Posterior vena cava (tissue), 2 donors: ENCODE results near the gene RNASEH2A. TPM values are rescaled to one million over a fixed set of nuclear protein-coding genes. Genes with fewer than 3 reads are reported as not detected.

Experiments used
- DNase-seq: peaks from one replicate; pipeline ENCODE4 v3.0.0-alpha.2; 2020; ENCODE audit warnings: low spot score
- intact Hi-C, 2 donors: fragments of 100-400 bp; cut with DNase I; formaldehyde crosslinking; loops; one replicate each; pipeline versions ENCODE4 v1.14.1 to v1.14.2; 2022 to 2023
- total RNA-seq, 2 donors: library from RNA; stranded (reverse); fragmentation: NEBNext Ultra II Directional; extraction: Animal tissue kit (Norgen Biotek cat#: 25700); gene quantifications; one replicate each; pipeline ENCODE4 v1.2.1, GENCODE V29; 2021
- donor health status: DM: yes; HTN: yes; CAD: no.
- donor health status: DM: yes; HTN: yes; CAD: no.

Gene RNASEH2A
- total RNA-seq, 2 donors from 2014 or later: 4.3 to 5.1 TPM

- peak; percentile 94 for DNase-seq
- intact Hi-C loops: loop anchor here in 1 of 2 donors (2.0 kb wide), 1 partner anchor 15 kb away; no protein-coding TSS in a partner anchor
Observed at GRCh38 chr19:12779162-12779993, 27.0 kb upstream of the RNASEH2A start.

GRCh38 chr19:12782174-12782423, 24.3 kb upstream of the RNASEH2A start:
- intact Hi-C loops: no loop called here
- DNase-seq: no peak

- DNase-seq: peak; percentile 97
- intact Hi-C loops: no loop called here
Observed at GRCh38 chr19:12782424-12783290, 23.7 kb upstream of the RNASEH2A start.

GRCh38 chr19:12783291-12783848, 23.0 kb upstream of the RNASEH2A start:
- no peak for DNase-seq
- intact Hi-C loops: no loop called here

- intact Hi-C loops: no loop called here
Observed at GRCh38 chr19:12783849-12784393, 22.5 kb upstream of the RNASEH2A start.

GRCh38 chr19:12784394-12784870, 22.0 kb upstream of the RNASEH2A start:
- intact Hi-C loops: no loop called here

More at GRCh38 chr19:12783849-12784393, 22.5 kb upstream of the RNASEH2A start:
- peak; percentile 90 for DNase-seq

GRCh38 chr19:12784871-12785430, 21.4 kb upstream of the RNASEH2A start:
- intact Hi-C loops: no loop called here
- peak; percentile 77 for DNase-seq

More at GRCh38 chr19:12784394-12784870, 22.0 kb upstream of the RNASEH2A start:
- peak; percentile 43 for DNase-seq

- intact Hi-C loops: no loop called here
- DNase-seq: peak; percentile 69
Observed at GRCh38 chr19:12785431-12786031, 20.9 kb upstream of the RNASEH2A start.

- intact Hi-C loops: no loop called here
- peak; percentile 91 for DNase-seq
Observed at GRCh38 chr19:12786141-12786870, 20.1 kb upstream of the RNASEH2A start.

GRCh38 chr19:12786952-12787351, 19.4 kb upstream of the RNASEH2A start:
- DNase-seq: no peak
- intact Hi-C loops: no loop called here

- no peak for DNase-seq
- intact Hi-C loops: no loop called here
Observed at GRCh38 chr19:12787458-12787857, 18.9 kb upstream of the RNASEH2A start.

- DNase-seq: no peak
- intact Hi-C loops: no loop called here
Observed at GRCh38 chr19:12788042-12788681, 18.2 kb upstream of the RNASEH2A start.

- peak; percentile 93 for DNase-seq
- intact Hi-C loops: no loop called here
Observed at GRCh38 chr19:12788682-12789097, 17.7 kb upstream of the RNASEH2A start.

GRCh38 chr19:12789098-12789903, 17.1 kb upstream of the RNASEH2A start:
- DNase-seq: no peak
- intact Hi-C loops: no loop called here

GRCh38 chr19:12789904-12790619, 16.3 kb upstream of the RNASEH2A start:
- intact Hi-C loops: loop anchor here in 1 of 2 donors (5.0 kb wide), 1 partner anchor 232 kb away; no protein-coding TSS in a partner anchor
- DNase-seq: peak; percentile 100
